ENCODE measurements around the gene ALKBH5.

The ALKBH5 gene

GRCh38 chr17:18225121-18225641, 41.6 kb downstream of the ALKBH5 start, which contains the start of gene LLGL1:
TSS of gene LLGL1 (plus strand) at chr17:18225635. CDS start at chr17:18225683, 48 bp downstream.
- peak; percentile 98 for DNase-seq

GRCh38 chr17:18225642-18226283, 42.1 kb downstream of the ALKBH5 start:
- DNase-seq, result peak; percentile 66

- no peak for DNase-seq
These were observed 42.8 kb downstream of the ALKBH5 start for GRCh38 chr17:18226284-18226945.

- no peak for DNase-seq
These were observed 44.0 kb downstream of the ALKBH5 start for GRCh38 chr17:18227635-18228034.

- no peak for DNase-seq
These were observed 44.6 kb downstream of the ALKBH5 start for GRCh38 chr17:18228176-18228682.

GRCh38 chr17:18229254-18229653, 45.6 kb downstream of the ALKBH5 start:
- no peak for DNase-seq

- no peak for DNase-seq
These were observed 46.1 kb downstream of the ALKBH5 start for GRCh38 chr17:18229771-18230170.

- no peak for DNase-seq
These were observed 46.9 kb downstream of the ALKBH5 start for GRCh38 chr17:18230288-18231141.

- no peak for DNase-seq
These were observed 47.5 kb downstream of the ALKBH5 start for GRCh38 chr17:18231164-18231563.

- DNase-seq, result no peak
These were observed 50.3 kb downstream of the ALKBH5 start for GRCh38 chr17:18233803-18234518.

GRCh38 chr17:18234853-18235380, 51.3 kb downstream of the ALKBH5 start:
- no peak for DNase-seq

- peak; percentile 75 for DNase-seq
These were observed 52.2 kb downstream of the ALKBH5 start for GRCh38 chr17:18235743-18236256.

- no peak for DNase-seq
These were observed 52.9 kb downstream of the ALKBH5 start for GRCh38 chr17:18236494-18236893.

- DNase-seq, result no peak
These were observed 53.8 kb downstream of the ALKBH5 start for GRCh38 chr17:18237461-18237860.

- DNase-seq, result no peak
These were observed 54.7 kb downstream of the ALKBH5 start for GRCh38 chr17:18238299-18238698.

- DNase-seq, result no peak
These were observed 56.8 kb downstream of the ALKBH5 start for GRCh38 chr17:18240449-18240848.

- no peak for DNase-seq
These were observed 57.7 kb downstream of the ALKBH5 start for GRCh38 chr17:18241229-18241871.

- no peak for DNase-seq
These were observed 61.6 kb downstream of the ALKBH5 start for GRCh38 chr17:18245038-18245776.

GRCh38 chr17:18246109-18246725, 62.6 kb downstream of the ALKBH5 start:
- DNase-seq, result no peak
